Glomerular visceral epithelial cell (primary cell): ENCODE measurements around the gene CHM.
"Not testable (repeated sequence)": the region's sequence is repeated elsewhere in the genome, so short reads cannot be mapped to it uniquely, and the experiment has no call there.

Experiments used
- DNase-seq: peaks from one replicate; pipeline ENCODE4 v3.0.0-alpha.2; 2016; ENCODE audit errors: extremely low spot score

The CHM gene

GRCh38 chrX:85998954-85999353 lies 48.4 kb downstream of the CHM start:
- DNase-seq = no peak

- no peak for DNase-seq
These were observed 50.8 kb downstream of the CHM start for GRCh38 chrX:85996555-85996954.

GRCh38 chrX:85995641-85996040 lies 51.7 kb downstream of the CHM start:
- no peak for DNase-seq

GRCh38 chrX:85994797-85995196 lies 52.6 kb downstream of the CHM start:
- DNase-seq = no peak

DNA sequence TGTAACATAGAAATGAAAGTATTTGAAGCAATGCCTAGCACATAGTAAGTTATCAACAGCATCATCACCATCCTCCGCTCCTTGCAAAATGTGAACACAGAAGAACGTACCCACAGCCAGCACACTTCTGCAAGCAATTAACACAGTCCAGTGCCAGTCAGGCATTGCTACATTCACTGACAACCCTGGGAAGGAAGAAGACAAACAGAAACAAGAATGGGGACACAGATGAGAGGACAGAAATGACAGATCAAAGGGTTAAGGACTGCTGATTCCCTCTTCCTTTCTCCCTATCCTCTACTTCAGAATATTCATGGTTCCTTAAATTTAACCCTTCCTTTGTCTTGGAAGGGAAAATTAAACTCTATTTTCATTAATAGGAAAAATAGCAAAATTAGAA lies 53.1 kb downstream of the CHM start:
- DNase-seq = no peak

DNA sequence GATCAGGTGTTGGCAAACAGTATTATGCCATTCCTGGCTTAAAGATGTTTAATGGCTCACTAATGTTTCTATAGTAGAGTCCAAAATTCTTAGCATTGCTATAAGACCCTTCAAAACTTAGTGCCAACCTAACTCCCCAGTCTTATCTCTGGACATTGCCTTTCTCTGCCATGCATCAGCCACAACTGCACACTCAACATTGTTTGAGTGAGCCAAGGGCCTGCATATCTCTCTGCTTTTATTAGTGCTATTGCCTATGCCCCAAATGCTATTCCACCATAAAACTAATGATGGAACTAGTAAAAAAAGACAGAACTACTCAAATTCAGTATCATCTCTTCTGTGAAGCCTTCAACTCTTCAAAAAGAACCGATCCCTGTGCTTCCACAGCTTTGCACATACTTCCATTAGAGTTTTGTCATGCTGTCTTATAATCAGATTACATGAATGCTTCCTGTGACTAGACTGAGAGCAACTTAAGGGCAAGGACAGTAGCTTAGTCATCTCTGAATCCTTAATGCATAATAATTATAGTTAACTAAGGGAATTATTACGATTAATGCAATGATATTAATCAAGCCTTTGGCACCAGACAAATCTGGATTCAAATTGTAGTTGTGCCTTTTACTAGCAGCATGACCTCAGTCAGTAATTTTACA lies 53.7 kb downstream of the CHM start:
- no peak for DNase-seq

DNA sequence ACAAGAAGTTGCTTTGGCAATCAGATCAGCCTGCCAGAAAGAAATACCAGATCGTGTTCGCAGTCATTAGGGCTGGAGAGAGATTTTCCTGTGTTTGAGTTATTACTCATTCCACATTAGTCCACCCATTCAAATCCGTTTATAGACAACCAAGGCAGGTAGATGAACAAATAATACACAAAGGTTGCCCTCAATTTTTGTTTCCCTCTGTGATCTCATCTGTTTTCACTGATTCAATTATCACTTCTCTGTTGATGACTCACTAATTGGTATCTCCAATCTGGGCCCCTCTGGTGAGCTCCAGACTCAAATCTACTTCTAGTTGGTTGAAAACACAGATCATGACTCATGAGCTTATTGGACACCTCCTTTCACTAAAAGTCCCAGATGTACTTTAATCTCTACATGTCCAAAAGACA lies 54.5 kb downstream of the CHM start:
- peak; percentile 5 for DNase-seq

GRCh38 chrX:85988353-85988752 lies 59.0 kb downstream of the CHM start:
- no peak for DNase-seq

DNA sequence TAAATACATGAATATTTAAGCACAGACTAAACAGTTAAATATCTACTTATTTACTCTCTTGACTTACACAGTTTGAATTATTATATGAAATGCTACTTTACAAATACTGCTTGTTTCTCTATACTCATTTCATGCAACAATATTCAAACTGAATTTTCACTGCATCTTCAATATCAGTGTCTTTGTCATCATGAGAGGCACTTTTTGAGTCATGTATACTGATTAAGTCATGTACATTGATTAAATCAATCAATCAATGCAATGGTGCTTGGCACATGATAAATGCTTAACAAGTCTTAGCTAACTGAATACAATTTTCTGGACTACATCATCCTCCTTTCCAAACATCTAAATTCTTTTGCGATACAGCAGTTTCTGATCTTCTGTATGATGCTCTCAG lies 67.1 kb downstream of the CHM start:
- no peak for DNase-seq

DNA sequence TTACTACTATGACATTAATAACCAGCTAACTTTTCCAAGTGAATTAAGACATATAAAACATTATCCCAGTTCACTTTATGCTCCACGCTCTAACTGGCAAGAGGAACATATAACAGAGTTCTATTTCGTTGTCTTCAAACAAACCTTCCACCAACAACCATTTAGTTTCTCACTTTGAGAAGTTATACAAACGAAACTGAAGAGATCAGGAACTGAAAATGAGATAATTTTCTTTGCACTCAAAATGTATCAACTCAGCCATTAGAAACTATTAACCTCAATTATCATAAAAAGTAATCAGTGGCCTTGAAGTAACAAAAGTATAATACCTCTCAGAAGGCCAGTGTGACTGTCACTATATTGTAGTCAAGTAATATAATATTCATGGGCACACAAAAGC lies 70.1 kb downstream of the CHM start:
- no peak for DNase-seq

GRCh38 chrX:85972351-85972750 lies 75.0 kb downstream of the CHM start:
- not testable (repeated sequence) for DNase-seq

GRCh38 chrX:85964744-85965143 lies 82.6 kb downstream of the CHM start:
- DNase-seq = no peak

DNA sequence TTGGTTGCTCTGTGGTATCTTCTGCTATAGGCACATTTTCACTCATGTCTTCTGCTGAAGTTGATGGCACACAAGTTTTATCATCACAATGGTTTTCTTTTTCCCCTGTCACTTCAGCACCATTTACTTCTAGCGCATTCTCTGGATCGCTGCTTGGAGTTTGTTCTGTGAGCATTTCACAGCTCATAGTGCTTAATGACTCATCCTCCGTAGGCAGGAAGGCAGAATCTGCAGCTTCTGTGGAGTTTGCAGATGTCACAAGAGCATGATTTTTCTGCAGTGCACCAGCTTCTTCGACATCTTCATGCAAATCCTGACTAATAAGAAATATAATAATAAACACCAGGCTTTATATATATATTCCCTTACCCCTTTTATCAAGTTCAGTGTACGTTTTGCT lies 83.6 kb downstream of the CHM start:
- DNase-seq = peak; percentile 45

DNA sequence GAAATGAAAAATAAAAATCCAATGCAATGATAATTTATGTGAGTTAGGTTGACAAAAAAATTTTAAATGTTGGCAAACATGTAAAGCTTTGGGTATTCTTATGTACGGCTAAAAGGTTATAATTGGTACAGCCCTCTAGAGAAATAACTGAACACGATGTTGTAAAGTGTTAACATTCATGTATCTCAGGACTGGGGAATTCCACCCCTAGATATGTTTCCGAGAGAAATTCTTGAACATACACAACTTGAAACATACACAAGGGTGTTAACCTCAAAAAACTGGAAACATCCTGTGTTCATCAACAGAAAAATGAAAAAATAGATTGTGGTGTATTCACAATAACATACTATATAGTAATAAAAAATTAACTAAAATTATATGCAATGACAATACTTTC lies 91.8 kb downstream of the CHM start:
- DNase-seq = no peak

GRCh38 chrX:85944751-85945150 lies 102.6 kb downstream of the CHM start:
- not testable (repeated sequence) for DNase-seq

- DNase-seq = no peak
These were observed 106.1 kb downstream of the CHM start for GRCh38 chrX:85941275-85941674.

DNA sequence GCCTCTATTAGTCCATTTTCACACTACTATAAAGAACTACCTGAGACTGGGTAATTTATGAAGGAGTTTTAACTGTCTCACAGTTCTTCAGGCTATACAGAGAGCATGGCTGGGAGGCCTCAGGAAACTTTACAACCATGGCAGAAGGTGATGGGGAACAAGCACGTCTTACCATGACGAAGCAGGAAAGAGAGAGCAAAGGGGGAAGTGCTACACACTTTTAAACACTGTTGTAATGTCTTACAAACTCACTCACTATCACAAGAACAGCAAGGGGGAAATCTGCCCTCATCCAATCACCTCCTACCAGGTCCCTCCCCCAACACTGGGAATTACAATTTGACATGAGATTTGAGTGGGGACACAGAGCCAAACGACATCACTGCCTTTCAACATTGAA lies 107.4 kb downstream of the CHM start:
- not testable (repeated sequence) for DNase-seq

DNA sequence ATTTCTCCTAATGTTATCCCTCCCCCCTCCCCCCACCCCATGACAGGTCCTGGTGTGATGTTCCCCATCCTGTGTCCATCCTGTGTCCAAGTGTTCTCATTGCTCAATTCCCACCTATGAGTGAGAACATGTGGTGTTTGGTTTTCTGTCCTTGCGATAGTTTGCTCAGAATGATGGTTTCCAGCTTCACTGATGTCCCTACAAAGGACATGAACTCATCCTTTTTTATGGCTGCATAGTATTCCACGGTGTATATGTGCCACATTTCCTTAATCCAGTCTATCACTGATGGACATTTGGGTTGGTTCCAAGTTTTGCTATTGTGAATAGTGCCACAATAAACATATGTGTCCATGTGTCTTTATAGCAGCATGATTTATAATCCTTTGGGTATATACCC lies 113.0 kb downstream of the CHM start:
- DNase-seq = not testable (repeated sequence)

DNA sequence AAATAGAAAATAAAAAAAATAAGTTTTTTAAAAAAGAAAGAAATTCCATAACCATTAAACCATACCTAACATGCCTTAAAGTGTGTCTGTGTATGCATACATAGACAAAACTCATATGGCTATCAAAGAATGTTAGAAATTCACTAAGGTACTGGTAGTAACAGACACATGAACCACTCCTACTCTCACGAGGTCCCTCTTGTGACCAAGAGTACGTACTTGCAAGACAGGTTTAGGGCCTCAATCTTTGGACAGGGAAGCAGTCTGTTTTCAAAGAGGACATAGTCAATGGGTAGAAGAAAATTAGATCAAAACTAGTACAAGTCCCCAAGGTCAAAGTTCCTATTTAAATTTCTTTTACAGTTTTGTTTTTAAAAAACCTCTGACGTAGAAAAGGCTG lies 117.3 kb downstream of the CHM start:
- DNase-seq = no peak

- DNase-seq = no peak
These were observed 118.8 kb downstream of the CHM start for GRCh38 chrX:85928606-85929005.

- DNase-seq = no peak
These were observed 119.6 kb downstream of the CHM start for GRCh38 chrX:85927740-85928139.

DNA sequence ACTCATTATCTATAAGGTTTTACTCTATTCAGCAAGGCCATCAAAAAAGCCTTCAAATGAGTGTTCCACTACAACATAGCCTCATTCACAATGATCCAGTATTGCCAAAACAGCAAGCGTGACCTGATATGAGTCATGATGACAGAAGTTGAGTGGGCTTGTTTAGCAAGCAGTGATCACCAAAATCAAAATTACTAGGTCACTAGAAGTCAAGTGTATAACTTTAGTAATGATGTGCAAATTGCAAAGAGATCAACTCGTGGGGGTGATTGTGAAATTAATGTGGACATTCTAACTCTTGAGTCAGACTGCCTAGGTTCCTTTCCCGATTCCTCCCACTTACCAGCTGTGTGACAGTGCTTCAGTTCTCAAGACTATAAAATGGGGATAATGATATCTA lies 124.5 kb downstream of the CHM start:
- DNase-seq = no peak

- DNase-seq = not testable (repeated sequence)
These were observed 130.6 kb downstream of the CHM start for GRCh38 chrX:85916656-85917280.

- no peak for DNase-seq
These were observed 132.9 kb downstream of the CHM start for GRCh38 chrX:85914431-85914830.
